Osteoblast (primary cell): ENCODE results near the gene TMEM106B. TPM values are rescaled to one million over a fixed set of nuclear protein-coding genes. Genes with fewer than 3 reads are reported as not detected.

Experiments
- DNase-seq: peaks from one replicate; pipeline ENCODE4 v3.0.0; 2011; ENCODE audit warnings: low spot score, mixed read lengths; ENCODE audit not compliant: insufficient read length; ENCODE audit errors: missing footprints
- H2AFZ ChIP-seq: 2 replicates; pipeline ENCODE4 v1.6.0; 2011; ENCODE audit warnings: mild to moderate bottlenecking, low read length
- H3K27ac ChIP-seq: 2 replicates; pipeline ENCODE4 v1.5.1; 2011; ENCODE audit warnings: mild to moderate bottlenecking, low read depth, low read length, moderate library complexity
- H3K27me3 ChIP-seq: 2 replicates; pipeline ENCODE4 v1.6.0; 2012; ENCODE audit warnings: mild to moderate bottlenecking, control low read depth, inconsistent platforms, low read length, moderate library complexity; ENCODE audit not compliant: insufficient read depth
- H3K36me3 ChIP-seq: 2 replicates; pipeline ENCODE4 v1.5.1; 2011; ENCODE audit warnings: mild to moderate bottlenecking, low read length, control low read depth, moderate library complexity; ENCODE audit not compliant: insufficient read depth
- H3K4me1 ChIP-seq: 2 replicates; pipeline ENCODE4 v1.5.1; 2011; ENCODE audit warnings: mild to moderate bottlenecking, low read length, control low read depth, moderate library complexity; ENCODE audit not compliant: insufficient read depth
- H3K4me2 ChIP-seq: 2 replicates; pipeline ENCODE4 v1.6.0; 2011; ENCODE audit warnings: mild to moderate bottlenecking, low read length; ENCODE audit not compliant: insufficient read depth
- H3K4me3 ChIP-seq: fragments of 200-600 bp; sonication (generic); 3 replicates; pipeline ENCODE4 v1.5.1; 2012; ENCODE audit warnings: mild to moderate bottlenecking, low read length, inconsistent platforms; ENCODE audit not compliant: insufficient read depth
- H3K79me2 ChIP-seq: 2 replicates; pipeline ENCODE4 v1.6.0; 2012; ENCODE audit warnings: mild to moderate bottlenecking, low read length, control low read depth, inconsistent platforms; ENCODE audit not compliant: insufficient read depth
- H3K9me3 ChIP-seq: 2 replicates; pipeline ENCODE4 v1.5.1; 2011; ENCODE audit warnings: low read depth, low read length, control low read depth
- H4K20me1 ChIP-seq: 2 replicates; pipeline ENCODE4 v1.6.0; 2012; ENCODE audit warnings: mild to moderate bottlenecking, low read length, control low read depth; ENCODE audit not compliant: insufficient read depth
- total RNA-seq: library from RNA; depleted of rRNA; stranded (reverse); fragments of >200 nt; gene quantifications from 2 replicates; pipeline ENCODE4 v1.2.3, GENCODE V29; 2012
- TF ChIP-seq, protein P1 (sequence below): IDR thresholded peaks from 2 replicates; pipeline ENCODE4 v1.5.1; 2011; ENCODE audit warnings: mild to moderate bottlenecking, low read depth, low read length, moderate library complexity; ENCODE audit errors: extremely low read depth

The TMEM106B gene
- total RNA-seq, 1 donor, result 61.9 TPM

DNA sequence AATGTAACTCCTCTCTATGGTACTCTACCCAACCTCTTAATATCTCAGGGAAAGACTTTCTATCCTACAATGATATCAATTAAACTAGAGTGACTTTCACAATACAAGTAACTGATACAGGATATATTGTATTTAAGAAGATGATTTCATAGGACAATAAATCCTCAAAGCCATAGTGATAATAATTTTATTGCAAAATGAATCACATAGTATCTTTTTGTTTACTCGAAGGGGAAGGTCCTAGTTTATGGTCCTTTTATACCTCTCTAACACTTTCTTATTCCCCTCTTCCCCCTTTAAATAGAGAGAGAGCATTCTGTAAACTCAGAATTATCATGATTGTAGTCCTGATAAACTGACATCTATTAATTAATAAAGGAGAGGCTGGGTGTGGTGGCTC, 56.4 kb downstream of the TMEM106B start:
- no peaks in the 10 kb centered on the region for H3K27me3 ChIP-seq
- H3K4me1 ChIP-seq, result no peaks in the 10 kb centered on the region
- no peak overlapping the region for H3K4me2 ChIP-seq
- no peak overlapping the region for H3K4me3 ChIP-seq
- TF ChIP-seq, protein P1, sequence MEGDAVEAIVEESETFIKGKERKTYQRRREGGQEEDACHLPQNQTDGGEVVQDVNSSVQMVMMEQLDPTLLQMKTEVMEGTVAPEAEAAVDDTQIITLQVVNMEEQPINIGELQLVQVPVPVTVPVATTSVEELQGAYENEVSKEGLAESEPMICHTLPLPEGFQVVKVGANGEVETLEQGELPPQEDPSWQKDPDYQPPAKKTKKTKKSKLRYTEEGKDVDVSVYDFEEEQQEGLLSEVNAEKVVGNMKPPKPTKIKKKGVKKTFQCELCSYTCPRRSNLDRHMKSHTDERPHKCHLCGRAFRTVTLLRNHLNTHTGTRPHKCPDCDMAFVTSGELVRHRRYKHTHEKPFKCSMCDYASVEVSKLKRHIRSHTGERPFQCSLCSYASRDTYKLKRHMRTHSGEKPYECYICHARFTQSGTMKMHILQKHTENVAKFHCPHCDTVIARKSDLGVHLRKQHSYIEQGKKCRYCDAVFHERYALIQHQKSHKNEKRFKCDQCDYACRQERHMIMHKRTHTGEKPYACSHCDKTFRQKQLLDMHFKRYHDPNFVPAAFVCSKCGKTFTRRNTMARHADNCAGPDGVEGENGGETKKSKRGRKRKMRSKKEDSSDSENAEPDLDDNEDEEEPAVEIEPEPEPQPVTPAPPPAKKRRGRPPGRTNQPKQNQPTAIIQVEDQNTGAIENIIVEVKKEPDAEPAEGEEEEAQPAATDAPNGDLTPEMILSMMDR, result no peak
- no peaks in the 10 kb centered on the region for H4K20me1 ChIP-seq
- H3K79me2 ChIP-seq, result no peaks in the 10 kb centered on the region
- H3K9me3 ChIP-seq, result no peaks in the 10 kb centered on the region
- no peaks in the 10 kb centered on the region for H3K36me3 ChIP-seq
- DNase-seq, result no peak
- no peak overlapping the region for H2AFZ ChIP-seq
- no peak overlapping the region for H3K27ac ChIP-seq

DNA sequence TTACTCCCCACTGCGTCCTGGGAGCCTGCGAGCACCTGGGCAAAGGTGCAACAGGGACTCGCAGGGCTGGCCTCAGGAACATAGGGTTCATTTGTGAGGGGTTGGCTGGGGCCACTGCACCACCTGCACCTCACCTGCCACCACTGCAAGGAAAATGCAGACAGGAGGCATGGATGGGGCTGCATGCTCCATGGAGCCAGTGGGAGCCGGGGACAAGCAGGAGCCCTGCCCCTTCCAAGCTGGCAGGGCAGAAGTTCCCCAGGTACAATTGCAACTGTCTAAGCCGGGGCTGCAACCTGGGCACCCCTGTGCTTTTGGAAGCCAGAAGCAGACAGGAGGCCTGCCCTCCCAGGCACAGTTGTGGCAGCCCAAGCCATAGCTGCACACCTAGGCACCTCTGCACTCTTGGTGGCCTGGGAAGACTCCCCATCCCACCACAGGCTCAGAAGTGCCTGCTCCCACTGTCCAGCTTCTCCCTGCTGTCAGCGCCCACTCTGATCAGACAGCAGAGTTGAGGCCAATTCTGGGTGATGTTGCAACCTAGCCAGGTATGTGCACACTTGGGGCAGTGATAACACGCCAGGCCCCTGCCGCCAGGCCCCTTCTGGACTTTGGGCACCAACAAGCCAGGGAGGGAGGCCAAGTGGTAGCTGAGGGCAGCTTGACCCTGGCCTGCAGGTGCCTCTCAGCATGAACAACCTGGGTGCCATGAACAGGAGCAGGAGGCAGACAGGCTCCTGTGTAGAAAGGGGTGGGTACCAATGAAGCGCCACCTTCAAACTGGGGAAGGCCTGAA, 58.2 kb downstream of the TMEM106B start:
- Histone ChIP-seq H3K27me3 (no peaks in the 10 kb centered on the region), H3K27ac (no peak overlapping the region)
- DNase-seq, result no peak

DNA sequence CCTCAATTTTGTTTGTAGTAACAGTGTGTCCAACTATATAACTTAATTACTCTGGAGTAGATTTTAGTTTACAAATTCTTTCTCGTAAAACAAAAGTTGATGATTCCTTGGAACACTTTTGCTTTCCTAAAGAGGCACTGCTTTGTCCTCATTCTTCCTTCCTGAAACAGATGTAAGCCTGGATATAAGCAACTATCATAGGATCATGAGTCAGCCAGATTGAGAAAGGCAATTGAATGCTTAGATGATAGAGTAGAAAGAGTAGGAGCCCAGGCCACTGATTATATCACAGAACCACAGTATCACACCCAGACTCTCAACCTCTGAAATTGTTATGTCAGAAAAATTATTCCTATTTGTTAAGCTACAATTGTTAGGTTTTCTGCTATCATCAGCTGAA, 69.9 kb downstream of the TMEM106B start:
- Histone ChIP-seq H4K20me1 (no peaks in the 10 kb centered on the region), H3K27ac (no peak overlapping the region), H3K9me3 (no peaks in the 10 kb centered on the region), H3K4me3 (no peak overlapping the region), H3K4me1 (no peaks in the 10 kb centered on the region), H3K36me3 (no peaks in the 10 kb centered on the region), H3K27me3 (no peaks in the 10 kb centered on the region), H2AFZ (no peak overlapping the region), H3K79me2 (no peaks in the 10 kb centered on the region), H3K4me2 (no peak overlapping the region)
- TF ChIP-seq, protein P1, result no peak
- no peak for DNase-seq

More for the DNA sequence above, 58.2 kb downstream of the TMEM106B start:
- Histone ChIP-seq H3K4me3 (no peak overlapping the region), H3K4me2 (no peak overlapping the region), H3K36me3 (no peaks in the 10 kb centered on the region), H2AFZ (no peak overlapping the region), H3K9me3 (no peaks in the 10 kb centered on the region), H4K20me1 (no peaks in the 10 kb centered on the region), H3K79me2 (no peaks in the 10 kb centered on the region), H3K4me1 (no peaks in the 10 kb centered on the region)
- TF ChIP-seq, protein P1, result no peak

DNA sequence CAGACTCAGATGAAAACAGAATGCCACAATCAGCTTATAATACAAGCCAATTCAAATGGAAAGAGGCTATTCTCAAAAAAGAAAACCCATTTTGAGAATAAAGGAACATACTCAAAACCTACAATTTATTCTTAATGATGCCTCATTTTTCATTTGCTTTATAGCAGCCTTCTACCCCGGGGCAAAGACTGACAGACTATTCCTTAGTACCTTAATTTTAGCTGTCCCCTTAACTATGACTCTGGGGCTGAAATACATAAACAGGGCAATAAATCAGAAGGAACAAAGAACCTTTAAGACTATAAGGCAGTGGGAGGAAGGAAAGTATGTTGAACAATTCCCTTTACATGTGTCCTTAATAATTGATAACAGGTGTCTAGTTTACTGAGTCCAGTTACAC, 76.8 kb downstream of the TMEM106B start:
- H2AFZ ChIP-seq, result no peak overlapping the region
- no peaks in the 10 kb centered on the region for H3K36me3 ChIP-seq
- no peak overlapping the region for H3K4me2 ChIP-seq
- no peaks in the 10 kb centered on the region for H3K4me1 ChIP-seq
- TF ChIP-seq, protein P1, result no peak
- no peaks in the 10 kb centered on the region for H4K20me1 ChIP-seq
- H3K27ac ChIP-seq, result no peak overlapping the region
- no peaks in the 10 kb centered on the region for H3K9me3 ChIP-seq
- H3K79me2 ChIP-seq, result no peaks in the 10 kb centered on the region
- no peak for DNase-seq
- no peak overlapping the region for H3K4me3 ChIP-seq
- H3K27me3 ChIP-seq, result no peaks in the 10 kb centered on the region
